HEK293T (cell line): ENCODE data around the gene TMEM204.

ENCODE experiments used
- ARNT ChIP-seq: fragments of 450-650 bp; IDR thresholded peaks from 2 replicates; pipeline ENCODE4 v1.6.1; 2017; ENCODE audit warnings: mild to moderate bottlenecking
- BHLHE40 ChIP-seq: fragments of 450-650 bp; IDR thresholded peaks from 2 replicates; pipeline ENCODE4 v1.6.1; 2016; ENCODE audit warnings: mild to moderate bottlenecking, moderate library complexity, borderline replicate concordance
- ELF4 ChIP-seq: fragments of 450-650 bp; IDR thresholded peaks from 2 replicates; pipeline ENCODE4 v1.6.1; 2017; ENCODE audit warnings: antibody characterized with exemption
- FOXA1 ChIP-seq: fragments of 450-650 bp; IDR thresholded peaks from 2 replicates; pipeline ENCODE4 v1.6.1; 2016; ENCODE audit warnings: mild to moderate bottlenecking
- FOXK2 ChIP-seq: fragments of 450-650 bp; IDR thresholded peaks from 2 replicates; pipeline ENCODE4 v1.6.1; 2016; ENCODE audit warnings: mild to moderate bottlenecking
- FOXM1 ChIP-seq: fragments of 450-650 bp; IDR thresholded peaks from 2 replicates; pipeline ENCODE4 v1.6.1; 2017; ENCODE audit warnings: mild to moderate bottlenecking, borderline replicate concordance
- HDGF ChIP-seq: fragments of 450-650 bp; IDR thresholded peaks from 2 replicates; pipeline ENCODE4 v1.6.1; 2017; ENCODE audit warnings: antibody characterized with exemption, borderline replicate concordance
- L3MBTL2 ChIP-seq: fragments of 450-650 bp; conservative IDR thresholded peaks from 2 replicates; pipeline ENCODE4 v1.6.1; 2016; ENCODE audit warnings: mild to moderate bottlenecking
- LEF1 ChIP-seq: fragments of 450-650 bp; IDR thresholded peaks from 2 replicates; pipeline ENCODE4 v1.6.1; 2017; ENCODE audit warnings: mild to moderate bottlenecking, borderline replicate concordance
- NFRKB ChIP-seq: fragments of 450-650 bp; IDR thresholded peaks from 2 replicates; pipeline ENCODE4 v1.6.1; 2016; ENCODE audit warnings: mild to moderate bottlenecking, moderate library complexity
- SP1 ChIP-seq: fragments of 450-650 bp; IDR thresholded peaks from 2 replicates; pipeline ENCODE4 v1.6.1; 2017
- SUZ12 ChIP-seq: fragments of 450-650 bp; IDR thresholded peaks from 2 replicates; pipeline ENCODE4 v1.6.1; 2016; ENCODE audit warnings: mild to moderate bottlenecking
- ZNF384 ChIP-seq: fragments of 450-650 bp; IDR thresholded peaks from 2 replicates; pipeline ENCODE4 v1.6.1; 2016
- TF ChIP-seq, protein P1 (sequence below): fragments of 450-650 bp; IDR thresholded peaks from 2 replicates; pipeline ENCODE4 v1.6.1; 2016

DNA sequence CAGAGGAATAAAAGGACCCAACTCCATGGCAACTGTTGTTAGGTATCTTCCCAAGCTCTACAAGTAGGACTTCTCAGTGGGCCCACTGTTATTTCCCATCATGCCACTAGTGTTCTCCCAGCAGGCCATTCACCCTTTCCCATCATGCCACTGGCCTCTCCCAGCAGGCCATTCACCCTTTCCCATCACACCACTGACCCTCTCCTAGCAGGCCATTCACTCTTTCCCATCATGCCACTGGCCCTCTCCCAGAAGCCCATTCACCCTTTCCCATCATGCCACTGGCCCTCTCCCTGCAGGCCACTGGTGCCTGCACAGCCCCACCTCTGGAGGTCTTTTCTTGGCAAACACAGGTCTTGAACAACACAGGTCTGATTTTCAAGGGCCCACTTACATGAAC lies 42.1 kb downstream of the TMEM204 start:
- no peak for TF ChIP-seq BHLHE40
- TF ChIP-seq ARNT = no peak
- TF ChIP-seq SUZ12 = 0 out of 2 replicates have a peak, but pooled peaks have one; percentile 33
- TF ChIP-seq FOXM1 = no peak
- no peak for TF ChIP-seq NFRKB
- TF ChIP-seq ELF4 = no peak
- no peak for TF ChIP-seq LEF1
- TF ChIP-seq FOXA1 = no peak
- TF ChIP-seq, protein P1, sequence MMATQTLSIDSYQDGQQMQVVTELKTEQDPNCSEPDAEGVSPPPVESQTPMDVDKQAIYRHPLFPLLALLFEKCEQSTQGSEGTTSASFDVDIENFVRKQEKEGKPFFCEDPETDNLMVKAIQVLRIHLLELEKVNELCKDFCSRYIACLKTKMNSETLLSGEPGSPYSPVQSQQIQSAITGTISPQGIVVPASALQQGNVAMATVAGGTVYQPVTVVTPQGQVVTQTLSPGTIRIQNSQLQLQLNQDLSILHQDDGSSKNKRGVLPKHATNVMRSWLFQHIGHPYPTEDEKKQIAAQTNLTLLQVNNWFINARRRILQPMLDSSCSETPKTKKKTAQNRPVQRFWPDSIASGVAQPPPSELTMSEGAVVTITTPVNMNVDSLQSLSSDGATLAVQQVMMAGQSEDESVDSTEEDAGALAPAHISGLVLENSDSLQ = no peak
- no peak for TF ChIP-seq ZNF384
- TF ChIP-seq FOXK2 = no peak
- no peak for TF ChIP-seq HDGF
- TF ChIP-seq SP1 = no peak
- TF ChIP-seq L3MBTL2 = peak; percentile 41; the same call in 1 of the 2 replicates
